IMR-90 (cell line): ENCODE measurements around the gene WRAP73. TPM values are rescaled to one million over a fixed set of nuclear protein-coding genes. Genes with fewer than 3 reads are reported as not detected.

Experiments
- ATAC-seq: fragments of 200-7000 bp; cut with Tn5 transposase; 2 replicates; pipeline ENCODE4 v1.9.1; 2020; ENCODE audit warnings: low read depth, mild to moderate bottlenecking, moderate library complexity
- BruUV-seq: library from RNA; stranded (reverse); fragments of 400-500 nt; replicated peaks from 2 replicates; lab custom pipeline; 2021; lab: Mats Ljungman, UMichigan
- CTCF ChIA-PET: fragments of 300-600 bp; formaldehyde crosslinking; extraction: SDS; loops from one replicate; lab custom pipeline; 2021; ENCODE audit warnings: antibody characterized with exemption; lab: Yijun Ruan, JAX
- POLR2A ChIA-PET: fragments of 300-600 bp; sonication (Branson Sonifier 250); formaldehyde crosslinking; loops from one replicate; lab custom pipeline; 2022; ENCODE audit warnings: antibody characterized with exemption; ENCODE audit not compliant: unreplicated experiment; lab: Charles Lee
- DNase-seq: peaks from one replicate; pipeline ENCODE4 v3.0.0; 2013
- H2AFZ ChIP-seq: replicated peaks from 2 replicates; pipeline ENCODE3; 2013; ENCODE audit warnings: low read length, mild to moderate bottlenecking; ENCODE audit not compliant: poor library complexity
- H2AK5ac ChIP-seq: 2 replicates; pipeline ENCODE4 v1.6.1; 2013; ENCODE audit warnings: low read depth, low read length, inconsistent platforms
- H2AK9ac ChIP-seq: replicated peaks from 2 replicates; pipeline ENCODE3; 2013; ENCODE audit warnings: mild to moderate bottlenecking, low read depth, low read length, moderate library complexity; ENCODE audit not compliant: poor library complexity
- H2BK120ac ChIP-seq: 2 replicates; pipeline ENCODE4 v1.6.1; 2013; ENCODE audit warnings: low read depth, low read length, inconsistent platforms
- H2BK15ac ChIP-seq: 3 replicates; pipeline ENCODE4 v1.6.1; 2013; ENCODE audit warnings: low read depth, low read length, inconsistent platforms
- H2BK20ac ChIP-seq: 2 replicates; pipeline ENCODE4 v1.6.1; 2013; ENCODE audit warnings: low read depth, mild to moderate bottlenecking, inconsistent platforms, low read length, moderate library complexity
- H2BK5ac ChIP-seq: 2 replicates; pipeline ENCODE4 v1.6.1; 2013; ENCODE audit warnings: mild to moderate bottlenecking, low read depth, low read length, inconsistent platforms; ENCODE audit not compliant: poor library complexity, severe bottlenecking
- H3K14ac ChIP-seq: replicated peaks from 2 replicates; pipeline ENCODE4 v1.6.1; 2013; ENCODE audit warnings: low read depth, low read length, inconsistent platforms
- H3K18ac ChIP-seq: 2 replicates; pipeline ENCODE4 v1.6.1; 2013; ENCODE audit warnings: low read depth, low read length, control low read depth
- H3K23ac ChIP-seq: 2 replicates; pipeline ENCODE4 v1.6.1; 2013; ENCODE audit warnings: low read depth, low read length, inconsistent platforms
- H3K27ac ChIP-seq: 2 replicates; pipeline ENCODE4 v1.5.1; 2013; ENCODE audit warnings: mild to moderate bottlenecking, control low read depth, low read length; ENCODE audit not compliant: insufficient read depth
- H3K27me3 ChIP-seq: 2 replicates; pipeline ENCODE4 v1.6.1; 2013; ENCODE audit warnings: low read length; ENCODE audit not compliant: control insufficient read depth, insufficient read depth
- H3K36me3 ChIP-seq: 2 replicates; pipeline ENCODE4 v1.6.1; 2013; ENCODE audit warnings: low read length, mixed read lengths; ENCODE audit not compliant: control insufficient read depth, insufficient read depth
- H3K4ac ChIP-seq: 2 replicates; pipeline ENCODE4 v1.6.1; 2013; ENCODE audit warnings: low read depth, low read length, inconsistent platforms
- H3K4me1 ChIP-seq: 2 replicates; pipeline ENCODE4 v1.6.1; 2013; ENCODE audit warnings: low read length, mixed read lengths; ENCODE audit not compliant: control insufficient read depth, insufficient read depth
- H3K4me2 ChIP-seq: 2 replicates; pipeline ENCODE4 v1.6.1; 2013; ENCODE audit warnings: low read depth, mild to moderate bottlenecking, control low read depth, low read length, moderate library complexity
- H3K4me3 ChIP-seq: 2 replicates; pipeline ENCODE4 v1.5.1; 2013; ENCODE audit warnings: low read depth, mild to moderate bottlenecking, control low read depth, low read length, moderate library complexity; ENCODE audit not compliant: insufficient read depth
- H3K56ac ChIP-seq: 2 replicates; pipeline ENCODE4 v1.6.1; 2013; ENCODE audit warnings: low read length, inconsistent platforms; ENCODE audit not compliant: insufficient read depth; ENCODE audit errors: extremely low read depth
- H3K79me1 ChIP-seq, 2 experiments: 2 replicates each; pipeline ENCODE4 v1.6.1; 2013; ENCODE audit warnings: low read length in 2 of 2, inconsistent platforms in 1 of 2, low read depth in 1 of 2
- H3K9ac ChIP-seq: 2 replicates; pipeline ENCODE4 v1.6.1; 2013; ENCODE audit warnings: low read depth, low read length, control low read depth
- H3K9me1 ChIP-seq: 2 replicates; pipeline ENCODE4 v1.6.1; 2013; ENCODE audit warnings: low read length, inconsistent platforms; ENCODE audit not compliant: insufficient read depth
- H3K9me3 ChIP-seq: 2 replicates; pipeline ENCODE4 v1.6.1; 2013; ENCODE audit warnings: low read length; ENCODE audit not compliant: control insufficient read depth, insufficient read depth
- H4K20me1 ChIP-seq: 2 replicates; pipeline ENCODE4 v1.6.1; 2013; ENCODE audit warnings: low read length, inconsistent platforms; ENCODE audit not compliant: insufficient read depth
- H4K5ac ChIP-seq: 2 replicates; pipeline ENCODE4 v1.6.1; 2013; ENCODE audit warnings: mild to moderate bottlenecking, low read depth, low read length, control low read depth
- H4K8ac ChIP-seq, 2 experiments: 2 replicates each; pipeline ENCODE4 v1.6.1; 2013; ENCODE audit warnings: low read depth in 2 of 2, low read length in 2 of 2, control low read depth in 1 of 2, inconsistent platforms in 1 of 2
- H4K91ac ChIP-seq: 2 replicates; pipeline ENCODE4 v1.6.1; 2013; ENCODE audit warnings: low read depth, low read length, inconsistent platforms; ENCODE audit not compliant: insufficient read depth
- CEBPB ChIP-seq: IDR thresholded peaks from 2 replicates; pipeline ENCODE4 v1.6.1; 2012; ENCODE audit warnings: low read depth, low read length, improper control_type of control experiment
- FOS ChIP-seq: fragments of 150-350 bp; IDR thresholded peaks from 2 replicates; pipeline ENCODE4 v1.6.1; 2016; ENCODE audit warnings: low read depth, low read length
- SMC3 ChIP-seq: fragments of 150-350 bp; IDR thresholded peaks from 2 replicates; pipeline ENCODE4 v1.6.1; 2016; ENCODE audit warnings: low read depth, mild to moderate bottlenecking, antibody characterized with exemption, low read length, moderate library complexity
- WGBS, 2 experiments: methylation state at CpG; one replicate each; pipeline versions ENCODE4 v1.1.5 to v1.1.7; 2013; ENCODE audit warnings: missing lambda C conversion rate in 2 of 2; ENCODE audit not compliant: insufficient read length in 1 of 2; ENCODE audit errors: extremely low coverage in 2 of 2; 5-methylcytosine and 5-hydroxymethylcytosine counted together
- dilution Hi-C: fragments of 300-500 bp; cut with HindIII; formaldehyde crosslinking; loops from one replicate; pipeline ENCODE4 v1.14.3; 2018; ENCODE audit warnings: low sequenced_read_pairs; ENCODE audit not compliant: unreplicated experiment
- in situ Hi-C: fragments of 300-500 bp; cut with MboI; formaldehyde crosslinking; loops from 3 replicates; pipeline ENCODE4 v1.14.3; 2019; ENCODE audit warnings: low sequenced_read_pairs, inconsistent platforms, mixed read lengths
- intact Hi-C: fragments of 100-400 bp; cut with micrococcal nuclease; formaldehyde crosslinking; loops from 2 replicates; pipeline ENCODE4 v1.10.0; 2022
- polyA plus RNA-seq, 3 experiments: library from polyadenylated mRNA; depleted of rRNA; stranded (reverse); fragments of >200 nt; gene quantifications; 2 replicates each; pipeline ENCODE4 v1.2.3, GENCODE V29; 2012; ENCODE audit warnings: low replicate concordance in 1 of 3
- total RNA-seq: library from RNA; depleted of rRNA; stranded (reverse); fragments of >200 nt; gene quantifications from 2 replicates; pipeline ENCODE4 v1.2.3, GENCODE V29; 2012
- TF ChIP-seq, protein P1 (sequence below): conservative IDR thresholded peaks from 2 replicates; pipeline ENCODE4 v1.5.1; 2012; ENCODE audit warnings: mild to moderate bottlenecking, low read depth, low read length, improper control_type of control experiment

The WRAP73 gene
- total and polyA plus RNA-seq, 2 of the 4 experiments (the other 2 are of a cell fraction), result 10.8 to 23.6 TPM

- no peak overlapping the region for H4K91ac ChIP-seq
- no peak overlapping the region for H4K5ac ChIP-seq
- H3K9me3 ChIP-seq, result no peaks in the 10 kb centered on the region
- ATAC-seq (no peak), DNase-seq (no peak)
- no peak overlapping the region for H2BK5ac ChIP-seq
- ChIA-PET CTCF (no interaction called here), POLR2A (no interaction called here)
- 0 out of 2 replicates have a peak, but pooled peaks cover 3% of the 10 kb centered on the region for H3K9me1 ChIP-seq
- H3K36me3 ChIP-seq, result peaks cover 46% of the 10 kb centered on the region
- H4K8ac ChIP-seq, result no peak overlapping the region
- no peaks in the 10 kb centered on the region for H3K4me1 ChIP-seq
- no peak overlapping the region for H3K4me3 ChIP-seq
- H3K18ac ChIP-seq, result no peak overlapping the region
- no peak overlapping the region for H2BK15ac ChIP-seq
- no peak overlapping the region for H3K4ac ChIP-seq
- no peaks in the 10 kb centered on the region for H3K27me3 ChIP-seq
- H3K79me1 ChIP-seq, result peaks cover 0 to 5% of the 10 kb centered on the region in 2 experiments; a peak in 1 of 4 replicates
- BruUV-seq, result no TSS peak
- in situ Hi-C loops (no loop called here), intact Hi-C loops (no loop called here), dilution Hi-C loops (no loop called here)
- H3K27ac ChIP-seq, result no peak overlapping the region
- no peak overlapping the region for H3K23ac ChIP-seq
- no peak overlapping the region for H2BK20ac ChIP-seq
- H2AFZ ChIP-seq, result no peak overlapping the region
- H4K20me1 ChIP-seq, result no peaks in the 10 kb centered on the region
- 86% methylated on average over 10 of the region's 23 CpGs; no CpG with 5 or more reads in 1 of the 2 experiments for WGBS, 2 experiments
- no peak overlapping the region for H3K9ac ChIP-seq
- no peak for TF ChIP-seq CEBPB
- no peak for TF ChIP-seq SMC3
- no peak for TF ChIP-seq FOS
- TF ChIP-seq, protein P1, sequence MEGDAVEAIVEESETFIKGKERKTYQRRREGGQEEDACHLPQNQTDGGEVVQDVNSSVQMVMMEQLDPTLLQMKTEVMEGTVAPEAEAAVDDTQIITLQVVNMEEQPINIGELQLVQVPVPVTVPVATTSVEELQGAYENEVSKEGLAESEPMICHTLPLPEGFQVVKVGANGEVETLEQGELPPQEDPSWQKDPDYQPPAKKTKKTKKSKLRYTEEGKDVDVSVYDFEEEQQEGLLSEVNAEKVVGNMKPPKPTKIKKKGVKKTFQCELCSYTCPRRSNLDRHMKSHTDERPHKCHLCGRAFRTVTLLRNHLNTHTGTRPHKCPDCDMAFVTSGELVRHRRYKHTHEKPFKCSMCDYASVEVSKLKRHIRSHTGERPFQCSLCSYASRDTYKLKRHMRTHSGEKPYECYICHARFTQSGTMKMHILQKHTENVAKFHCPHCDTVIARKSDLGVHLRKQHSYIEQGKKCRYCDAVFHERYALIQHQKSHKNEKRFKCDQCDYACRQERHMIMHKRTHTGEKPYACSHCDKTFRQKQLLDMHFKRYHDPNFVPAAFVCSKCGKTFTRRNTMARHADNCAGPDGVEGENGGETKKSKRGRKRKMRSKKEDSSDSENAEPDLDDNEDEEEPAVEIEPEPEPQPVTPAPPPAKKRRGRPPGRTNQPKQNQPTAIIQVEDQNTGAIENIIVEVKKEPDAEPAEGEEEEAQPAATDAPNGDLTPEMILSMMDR, result no peak
- no peak overlapping the region for H3K4me2 ChIP-seq
- H3K14ac ChIP-seq, result no peak overlapping the region
- no peak overlapping the region for H2BK120ac ChIP-seq
- H2AK5ac ChIP-seq, result no peak overlapping the region
- H3K56ac ChIP-seq, result no peak overlapping the region
- no peak overlapping the region for H2AK9ac ChIP-seq
Measured at GRCh38 chr1:3639397-3639911, 10.4 kb downstream of the WRAP73 start.
